Measurements from ENCODE around the gene STT3B.

Gene STT3B

DNA sequence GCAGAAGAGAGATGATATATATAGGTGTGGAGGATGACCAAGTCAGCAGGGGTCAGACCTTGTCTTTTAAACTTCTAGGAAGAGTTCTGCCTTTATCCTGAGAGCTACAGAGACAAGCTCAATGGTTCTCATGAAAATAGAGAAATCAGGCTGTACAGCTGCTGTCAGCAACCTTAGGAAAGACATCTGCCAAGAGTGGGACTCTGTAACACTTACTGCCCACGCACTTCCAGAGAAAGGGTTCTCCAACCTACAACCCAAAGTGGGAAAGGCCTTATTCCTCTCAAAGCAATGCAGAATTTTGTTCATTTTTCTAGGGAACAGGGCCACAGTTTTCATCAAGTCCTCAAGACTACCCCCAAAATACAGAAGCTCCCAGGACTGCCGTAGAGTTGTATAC lies 138.7 kb downstream of the STT3B start:
- TF ChIP-seq CTCF (IDR thresholded peaks at IDR 0.05; ENCODE audit: low read depth, low read length): no peak
- no peak overlapping the region for H3K4me3 ChIP-seq (ENCODE audit: low read depth, low read length)

- no peak overlapping the region for H3K4me3 ChIP-seq (ENCODE audit: low read depth, low read length)
- TF ChIP-seq CTCF (IDR thresholded peaks at IDR 0.05; ENCODE audit: low read depth, low read length): no peak
Measured at GRCh38 chr3:31671976-31672375, 139.3 kb downstream of the STT3B start.

DNA sequence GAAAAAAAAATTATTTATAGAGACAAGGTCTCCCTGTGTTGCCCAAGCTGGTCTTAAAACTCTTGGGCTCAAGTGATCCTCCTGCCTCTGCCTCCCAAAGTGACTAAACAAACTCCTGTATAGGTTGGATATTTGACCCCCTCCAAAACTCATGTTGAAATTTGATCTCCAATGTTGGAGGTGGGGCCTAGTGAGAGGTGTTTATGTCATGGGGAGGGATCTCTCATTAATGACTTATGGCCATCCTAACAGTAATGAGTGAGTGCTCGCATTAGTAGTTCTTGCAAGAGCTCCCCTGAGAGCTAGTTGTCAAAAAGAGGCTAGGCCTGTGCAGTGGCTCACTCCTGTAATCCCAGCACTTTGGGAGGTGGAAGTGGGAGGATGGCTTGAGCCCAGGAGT lies 141.2 kb downstream of the STT3B start:
- no peak overlapping the region for H3K4me3 ChIP-seq (ENCODE audit: low read depth, low read length)
- no peak for TF ChIP-seq CTCF (IDR thresholded peaks at IDR 0.05; ENCODE audit: low read depth, low read length)

DNA sequence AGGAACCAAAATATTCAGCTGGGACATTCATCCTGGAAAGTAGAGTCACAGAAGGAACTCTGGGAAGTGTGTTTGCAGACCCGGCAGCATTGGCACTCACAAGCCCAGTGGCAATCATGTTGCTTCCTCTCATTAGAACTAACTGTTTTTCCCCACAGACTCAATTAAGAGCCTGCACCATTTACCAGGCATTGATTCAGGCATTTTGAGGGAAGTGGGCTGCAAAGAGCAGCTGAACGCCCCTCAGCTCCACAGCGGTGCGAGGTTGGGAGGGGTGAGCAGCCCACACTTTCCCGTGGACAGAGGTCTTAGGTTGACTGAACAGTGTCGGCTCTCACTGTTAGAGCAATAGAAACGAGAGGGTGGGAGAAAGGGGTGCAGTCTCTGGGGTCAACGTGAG lies 143.8 kb downstream of the STT3B start:
- no peak overlapping the region for H3K4me3 ChIP-seq (ENCODE audit: low read depth, low read length)
- no peak for TF ChIP-seq CTCF (IDR thresholded peaks at IDR 0.05; ENCODE audit: low read depth, low read length)

- H3K4me3 ChIP-seq (ENCODE audit: low read depth, low read length): no peak overlapping the region
- no peak for TF ChIP-seq CTCF (IDR thresholded peaks at IDR 0.05; ENCODE audit: low read depth, low read length)
Measured at GRCh38 chr3:31680072-31680870, 147.5 kb downstream of the STT3B start.
